ENCODE measurements around the gene CLTB.

GRCh38 chr5:176444742-176445141, 28.4 kb upstream of the CLTB start:
- TF ChIP-seq MXI1 (IDR thresholded peaks at IDR 0.05; ENCODE audit: low read depth, low read length) (no peak), RFX5 (IDR thresholded peaks at IDR 0.05; ENCODE audit: low read length) (no peak), CTCF (IDR thresholded peaks at IDR 0.05) (no peak), POLR2AphosphoS5 (IDR thresholded peaks at IDR 0.05; ENCODE audit: low read depth, low read length) (no peak), ELF1 (IDR thresholded peaks at IDR 0.05) (no peak), USF1 (IDR thresholded peaks at IDR 0.05; ENCODE audit: borderline replicate concordance, low read depth) (no peak)
